A673 (cell line): ENCODE data around the gene GSE1.

Source experiments
- EZH2 ChIP-seq: fragments of 200-600 bp; sonication (generic); IDR thresholded peaks from 2 replicates; pipeline ENCODE4 v1.6.1; 2017; ENCODE audit warnings: borderline replicate concordance, low read depth, mild to moderate bottlenecking, mixed read lengths, antibody characterized with exemption, low read length; ENCODE audit not compliant: poor library complexity, severe bottlenecking
- TF ChIP-seq, protein P1 (sequence below): fragments of 300-800, 200-600 bp; sonication (generic); conservative IDR thresholded peaks from 2 replicates; pipeline ENCODE4 v1.5.1; 2017; ENCODE audit warnings: low read depth, mild to moderate bottlenecking, antibody characterized with exemption, low read length, moderate library complexity, mixed read lengths

DNA sequence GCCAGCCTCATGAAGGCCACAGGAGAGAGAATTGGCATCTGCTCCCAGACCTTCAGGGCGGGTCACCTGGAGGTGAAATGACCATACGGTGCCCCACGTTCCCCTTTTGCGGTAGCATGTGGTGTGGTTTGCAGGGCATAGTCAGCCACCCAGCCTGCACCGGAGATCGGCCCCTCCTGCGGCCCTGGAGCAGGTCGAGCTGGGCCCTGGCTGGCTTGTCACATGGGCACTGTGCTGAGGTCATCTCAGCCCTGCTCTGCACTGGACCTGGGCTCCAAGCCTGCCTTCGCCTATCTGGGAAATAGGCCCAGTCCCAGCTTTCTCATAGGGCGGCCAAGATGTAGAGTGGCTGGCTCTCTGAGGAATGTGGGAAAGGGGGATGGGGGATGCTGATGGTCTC, 16.2 kb downstream of the GSE1 start:
- TF ChIP-seq, protein P1, sequence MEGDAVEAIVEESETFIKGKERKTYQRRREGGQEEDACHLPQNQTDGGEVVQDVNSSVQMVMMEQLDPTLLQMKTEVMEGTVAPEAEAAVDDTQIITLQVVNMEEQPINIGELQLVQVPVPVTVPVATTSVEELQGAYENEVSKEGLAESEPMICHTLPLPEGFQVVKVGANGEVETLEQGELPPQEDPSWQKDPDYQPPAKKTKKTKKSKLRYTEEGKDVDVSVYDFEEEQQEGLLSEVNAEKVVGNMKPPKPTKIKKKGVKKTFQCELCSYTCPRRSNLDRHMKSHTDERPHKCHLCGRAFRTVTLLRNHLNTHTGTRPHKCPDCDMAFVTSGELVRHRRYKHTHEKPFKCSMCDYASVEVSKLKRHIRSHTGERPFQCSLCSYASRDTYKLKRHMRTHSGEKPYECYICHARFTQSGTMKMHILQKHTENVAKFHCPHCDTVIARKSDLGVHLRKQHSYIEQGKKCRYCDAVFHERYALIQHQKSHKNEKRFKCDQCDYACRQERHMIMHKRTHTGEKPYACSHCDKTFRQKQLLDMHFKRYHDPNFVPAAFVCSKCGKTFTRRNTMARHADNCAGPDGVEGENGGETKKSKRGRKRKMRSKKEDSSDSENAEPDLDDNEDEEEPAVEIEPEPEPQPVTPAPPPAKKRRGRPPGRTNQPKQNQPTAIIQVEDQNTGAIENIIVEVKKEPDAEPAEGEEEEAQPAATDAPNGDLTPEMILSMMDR = no peak
- TF ChIP-seq EZH2 = no peak
